Sigmoid colon (tissue), 4 donors: ENCODE data around the gene ZNF507.

Experiments
- EP300 ChIP-seq, 4 donors: sonication (generic); formaldehyde crosslinking; IDR thresholded peaks; one replicate each; pipeline ENCODE4 v1.6.1; 2017; ENCODE audit warnings: antibody characterized with exemption in 4 of 4
- POLR2A ChIP-seq, 2 donors: fragments of 450-650 bp; IDR thresholded peaks; one replicate each; pipeline ENCODE4 v1.6.1; 2016; ENCODE audit warnings: antibody characterized with exemption in 2 of 2, mild to moderate bottlenecking in 2 of 2, moderate library complexity in 2 of 2
- POLR2AphosphoS5 ChIP-seq, 4 donors: sonication (generic); formaldehyde crosslinking; IDR thresholded peaks; one replicate each; pipeline ENCODE4 v1.6.1; 2017; ENCODE audit warnings: antibody characterized with exemption in 4 of 4
- TF ChIP-seq, protein P1 (sequence below), 4 experiments: fragments of 450-650 bp in 3 of 4; fragments of 200-600 bp in 1 of 4; IDR thresholded peaks; one replicate each; pipeline ENCODE4 v1.5.1; 2016 to 2019; ENCODE audit warnings: antibody characterized with exemption in 4 of 4, mild to moderate bottlenecking in 3 of 4, moderate library complexity in 2 of 4

DNA sequence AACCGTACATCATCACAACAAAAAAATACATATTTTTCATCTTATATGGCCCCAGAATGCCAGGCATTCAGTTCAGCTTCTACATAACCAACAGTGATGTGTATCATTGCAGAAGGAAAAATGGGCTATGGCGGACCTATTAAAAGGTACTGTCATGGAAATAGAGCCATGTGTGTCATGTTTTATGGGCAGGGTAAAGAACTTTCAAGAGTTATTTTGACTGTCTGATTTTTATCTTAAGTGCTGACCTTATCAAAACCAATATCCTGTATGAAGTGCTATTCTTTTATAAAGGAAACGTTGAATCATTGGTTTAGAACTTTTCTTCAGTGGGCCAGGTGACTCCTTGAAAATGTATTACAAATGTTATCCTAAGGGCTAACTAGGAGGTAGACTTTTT lies 9.9 kb downstream of the ZNF507 start:
- TF ChIP-seq EP300 (IDR thresholded peaks at IDR 0.05) (no peak), POLR2AphosphoS5 (IDR thresholded peaks at IDR 0.05) (no peak), POLR2A (IDR thresholded peaks at IDR 0.05) (no peak)
- TF ChIP-seq, protein P1, sequence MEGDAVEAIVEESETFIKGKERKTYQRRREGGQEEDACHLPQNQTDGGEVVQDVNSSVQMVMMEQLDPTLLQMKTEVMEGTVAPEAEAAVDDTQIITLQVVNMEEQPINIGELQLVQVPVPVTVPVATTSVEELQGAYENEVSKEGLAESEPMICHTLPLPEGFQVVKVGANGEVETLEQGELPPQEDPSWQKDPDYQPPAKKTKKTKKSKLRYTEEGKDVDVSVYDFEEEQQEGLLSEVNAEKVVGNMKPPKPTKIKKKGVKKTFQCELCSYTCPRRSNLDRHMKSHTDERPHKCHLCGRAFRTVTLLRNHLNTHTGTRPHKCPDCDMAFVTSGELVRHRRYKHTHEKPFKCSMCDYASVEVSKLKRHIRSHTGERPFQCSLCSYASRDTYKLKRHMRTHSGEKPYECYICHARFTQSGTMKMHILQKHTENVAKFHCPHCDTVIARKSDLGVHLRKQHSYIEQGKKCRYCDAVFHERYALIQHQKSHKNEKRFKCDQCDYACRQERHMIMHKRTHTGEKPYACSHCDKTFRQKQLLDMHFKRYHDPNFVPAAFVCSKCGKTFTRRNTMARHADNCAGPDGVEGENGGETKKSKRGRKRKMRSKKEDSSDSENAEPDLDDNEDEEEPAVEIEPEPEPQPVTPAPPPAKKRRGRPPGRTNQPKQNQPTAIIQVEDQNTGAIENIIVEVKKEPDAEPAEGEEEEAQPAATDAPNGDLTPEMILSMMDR (IDR thresholded peaks at IDR 0.05), result no peak
